ENCODE measurements around the gene GPR55. TPM values are rescaled to one million over a fixed set of nuclear protein-coding genes. Genes with fewer than 3 reads are reported as not detected.

GPR55 gene
- total and polyA plus RNA-seq, 12 donors = 0.07 to 0.24 (median 0.14) TPM; not detected in 7

DNA sequence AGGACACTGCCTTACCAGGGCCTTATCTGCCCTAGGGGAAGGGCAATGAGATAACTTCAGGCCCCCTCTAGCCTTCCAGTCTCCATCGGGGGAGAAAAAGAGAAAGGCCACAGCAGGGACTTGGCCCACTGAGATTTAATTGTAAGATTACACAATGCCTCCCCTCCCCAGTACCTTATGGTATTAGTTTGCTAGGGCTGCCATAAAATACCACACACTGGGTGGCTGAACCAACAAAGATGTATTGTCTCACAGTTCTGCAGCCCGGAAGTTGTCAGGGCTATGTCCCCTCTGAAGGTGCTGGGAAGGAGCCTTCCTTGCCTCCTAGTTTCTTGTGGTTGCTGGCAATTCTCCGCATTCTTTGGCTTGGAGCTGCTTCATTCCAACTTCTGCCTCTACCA, 36.0 kb upstream of the GPR55 start:
- 60 to 88% (median 73%) methylated on average over 3 of the region's 3 CpGs for WGBS, 4 donors
- H3K27me3 ChIP-seq = no peaks in the 10 kb centered on the region
- DNase-seq = peak in 1 of 7 donors; percentile 23

DNA sequence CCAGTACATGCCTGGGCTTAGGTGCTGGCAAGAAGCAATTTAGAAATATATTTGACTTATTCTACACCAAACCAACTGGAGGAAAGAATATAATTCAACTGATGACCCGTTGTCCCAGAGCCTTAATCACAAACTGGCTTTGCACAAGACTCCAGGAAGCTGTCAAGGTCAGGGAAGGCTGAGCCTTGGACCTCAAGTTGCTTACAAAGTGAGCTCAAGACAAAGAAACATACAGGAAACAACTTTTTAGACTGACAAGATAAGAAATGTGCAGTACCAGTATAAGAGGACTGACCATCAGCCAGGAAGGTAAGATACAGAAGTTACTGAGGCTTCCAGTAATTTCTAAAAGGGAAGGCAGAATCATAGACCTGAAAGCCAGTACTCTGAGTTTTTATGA, 35.0 kb upstream of the GPR55 start:
- Histone ChIP-seq H3K36me3 (replicated peaks in 1 of 2) (no peaks in the 10 kb centered on the region), H3K4me1 (replicated peaks in 1 of 2) (peaks cover 5 to 8% of the 10 kb centered on the region in 2 donors), H3K9me3 (replicated peaks in 1 of 3) (no peaks in the 10 kb centered on the region), H3K27ac (no peak overlapping the region), H3K27me3 (no peaks in the 10 kb centered on the region), H3K4me3 (no peak overlapping the region)
- TF ChIP-seq, protein P1, sequence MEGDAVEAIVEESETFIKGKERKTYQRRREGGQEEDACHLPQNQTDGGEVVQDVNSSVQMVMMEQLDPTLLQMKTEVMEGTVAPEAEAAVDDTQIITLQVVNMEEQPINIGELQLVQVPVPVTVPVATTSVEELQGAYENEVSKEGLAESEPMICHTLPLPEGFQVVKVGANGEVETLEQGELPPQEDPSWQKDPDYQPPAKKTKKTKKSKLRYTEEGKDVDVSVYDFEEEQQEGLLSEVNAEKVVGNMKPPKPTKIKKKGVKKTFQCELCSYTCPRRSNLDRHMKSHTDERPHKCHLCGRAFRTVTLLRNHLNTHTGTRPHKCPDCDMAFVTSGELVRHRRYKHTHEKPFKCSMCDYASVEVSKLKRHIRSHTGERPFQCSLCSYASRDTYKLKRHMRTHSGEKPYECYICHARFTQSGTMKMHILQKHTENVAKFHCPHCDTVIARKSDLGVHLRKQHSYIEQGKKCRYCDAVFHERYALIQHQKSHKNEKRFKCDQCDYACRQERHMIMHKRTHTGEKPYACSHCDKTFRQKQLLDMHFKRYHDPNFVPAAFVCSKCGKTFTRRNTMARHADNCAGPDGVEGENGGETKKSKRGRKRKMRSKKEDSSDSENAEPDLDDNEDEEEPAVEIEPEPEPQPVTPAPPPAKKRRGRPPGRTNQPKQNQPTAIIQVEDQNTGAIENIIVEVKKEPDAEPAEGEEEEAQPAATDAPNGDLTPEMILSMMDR (IDR thresholded peaks at IDR 0.05) = no peak
- TF ChIP-seq POLR2A (IDR thresholded peaks at IDR 0.05) = no peak
- intact Hi-C loops (cut with DNase I) = no loop called here
- WGBS, 4 donors = 27 to 47% (median 36%) methylated on average over 1 of the region's 1 CpG
- peak in 2 of 7 donors; percentile 26 to 48 for DNase-seq

More for the DNA sequence above, 36.0 kb upstream of the GPR55 start:
- Histone ChIP-seq H3K9me3 (replicated peaks in 1 of 3) (no peaks in the 10 kb centered on the region), H3K4me1 (replicated peaks in 1 of 2) (peaks cover 5 to 8% of the 10 kb centered on the region in 2 donors), H3K4me3 (no peak overlapping the region), H3K27ac (no peak overlapping the region), H3K36me3 (replicated peaks in 1 of 2) (no peaks in the 10 kb centered on the region)
- intact Hi-C loops (cut with DNase I) = no loop called here
- no peak for TF ChIP-seq POLR2A (IDR thresholded peaks at IDR 0.05)
- TF ChIP-seq, protein P1 (IDR thresholded peaks at IDR 0.05) = no peak

GRCh38 chr2:230958820-230959756, 34.0 kb upstream of the GPR55 start:
- TF ChIP-seq, protein P1 (IDR thresholded peaks at IDR 0.05) = no peak
- no peak for TF ChIP-seq POLR2A (IDR thresholded peaks at IDR 0.05)
- Histone ChIP-seq H3K27ac (no peak overlapping the region), H3K9me3 (replicated peaks in 1 of 3) (no peaks in the 10 kb centered on the region), H3K4me3 (no peak overlapping the region), H3K27me3 (no peaks in the 10 kb centered on the region), H3K36me3 (replicated peaks in 1 of 2) (no peaks in the 10 kb centered on the region), H3K4me1 (replicated peaks in 1 of 2) (peaks cover 5 to 8% of the 10 kb centered on the region in 2 donors)
- peak in 1 of 7 donors; percentile 9 for DNase-seq
- intact Hi-C loops (cut with DNase I) = no loop called here
- 77 to 90% (median 82%) methylated on average over 8 of the region's 8 CpGs for WGBS, 4 donors

GRCh38 chr2:230957756-230958391, 32.8 kb upstream of the GPR55 start:
- TF ChIP-seq, protein P1 (IDR thresholded peaks at IDR 0.05) = no peak
- no peak for TF ChIP-seq POLR2A (IDR thresholded peaks at IDR 0.05)
- Histone ChIP-seq H3K4me1 (replicated peaks in 1 of 2) (peaks cover 5 to 8% of the 10 kb centered on the region in 2 donors), H3K36me3 (replicated peaks in 1 of 2) (no peaks in the 10 kb centered on the region), H3K9me3 (replicated peaks in 1 of 3) (no peaks in the 10 kb centered on the region), H3K27ac (no peak overlapping the region), H3K4me3 (peak overlapping the region in 2 of 4 donors; percentile 6 to 37), H3K27me3 (no peaks in the 10 kb centered on the region)
- intact Hi-C loops (cut with DNase I) = no loop called here
- no peak for DNase-seq
